ENCODE data around the gene POLA1. TPM values are rescaled to one million over a fixed set of nuclear protein-coding genes. Genes with fewer than 3 reads are reported as not detected.

Gene POLA1
- 10 to 100 TPM in 1 of 2 donors, 1 to 10 TPM in 1; 7.9 to 19.6 TPM for total RNA-seq

DNA sequence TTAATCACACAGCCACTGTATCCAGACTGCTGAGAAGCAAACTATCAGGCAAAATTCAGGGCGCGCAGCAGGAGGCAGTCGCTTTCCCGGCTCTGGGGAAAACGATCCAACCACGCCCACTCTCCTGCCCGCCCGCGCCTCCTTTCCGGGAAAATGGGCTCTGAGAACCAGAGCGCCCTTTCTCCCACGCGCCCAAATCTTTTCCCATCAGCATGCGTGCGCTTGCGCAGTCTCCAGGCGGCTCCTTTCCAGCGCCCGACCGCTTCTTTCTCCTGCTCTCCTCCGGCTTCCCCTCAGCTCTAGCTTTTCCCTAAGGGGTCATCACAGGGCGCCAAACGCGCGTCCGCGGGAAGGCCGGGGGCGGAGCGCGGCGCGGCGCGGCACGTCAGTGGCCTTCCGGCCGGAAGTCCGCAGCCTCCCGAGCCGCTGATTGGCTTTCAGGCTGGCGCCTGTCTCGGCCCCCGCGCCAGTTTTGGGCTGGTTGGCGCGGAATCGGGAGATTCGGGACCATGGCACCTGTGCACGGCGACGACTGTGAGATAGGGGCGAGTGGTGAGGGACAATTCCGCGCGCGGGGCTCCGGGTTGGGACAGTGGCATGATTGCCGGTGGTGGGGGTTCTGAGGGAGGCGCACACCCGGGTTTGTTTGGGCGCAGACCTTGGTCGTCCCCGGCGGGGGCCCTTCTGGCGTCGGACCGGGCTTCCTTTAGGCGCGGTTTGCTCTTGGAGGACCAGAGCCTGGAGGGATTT, at the start of gene POLA1:
Gene POLA1 (plus strand): TSS at position 466 of the 750 bp plus-strand sequence. CDS start 44 bp downstream, at position 510.
- Histone ChIP-seq H3K36me3 (no peaks in the 10 kb centered on the region), H3K27ac (peak within 1 kb of the TSS; percentile 55), H3K27me3 (no peaks in the 10 kb centered on the region), H3K4me3 (peak within 1 kb of the TSS; percentile 58), H3K9me3 (no peaks in the 10 kb centered on the region), H3K9ac (ENCODE audit: low read depth in 2 of 2, low read length in 2 of 2) (peak within 1 kb of the TSS; percentile 28 to 46), H3K4me1 (no peaks in the 10 kb centered on the region)
- peak; percentile 87 for DNase-seq
- intact Hi-C loops (cut with DNase I) = no loop called here
- no peak for TF ChIP-seq CTCF (IDR thresholded peaks at IDR 0.05)

DNA sequence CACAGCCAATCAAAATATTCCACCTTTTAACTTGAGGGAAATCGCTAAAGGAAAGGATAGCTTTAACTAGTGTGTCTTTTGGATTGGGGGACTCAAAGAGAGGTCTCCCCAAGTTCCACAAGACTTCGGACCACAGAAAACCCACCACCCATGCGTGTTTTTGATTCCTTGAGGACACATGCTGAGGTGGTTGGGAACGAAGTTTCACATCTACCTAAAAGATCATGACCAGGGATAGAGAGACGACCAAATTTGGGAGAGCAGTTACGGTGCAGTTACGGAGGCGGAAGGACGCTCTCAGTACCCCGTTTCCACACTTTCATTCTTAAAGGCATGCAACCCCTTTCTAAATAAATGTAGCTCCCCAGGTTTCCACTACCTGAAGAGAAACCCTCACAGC, 47.7 kb upstream of the POLA1 start:
- Histone ChIP-seq H3K27ac (no peak overlapping the region), H3K36me3 (no peaks in the 10 kb centered on the region), H3K4me1 (no peaks in the 10 kb centered on the region), H3K9me3 (no peaks in the 10 kb centered on the region), H3K9ac (ENCODE audit: low read depth in 2 of 2, low read length in 2 of 2) (no peak overlapping the region), H3K27me3 (peaks cover 13% of the 10 kb centered on the region), H3K4me3 (no peak overlapping the region)
- no peak for TF ChIP-seq CTCF (IDR thresholded peaks at IDR 0.05)
- no peak for DNase-seq
- intact Hi-C loops (cut with DNase I) = no loop called here

DNA sequence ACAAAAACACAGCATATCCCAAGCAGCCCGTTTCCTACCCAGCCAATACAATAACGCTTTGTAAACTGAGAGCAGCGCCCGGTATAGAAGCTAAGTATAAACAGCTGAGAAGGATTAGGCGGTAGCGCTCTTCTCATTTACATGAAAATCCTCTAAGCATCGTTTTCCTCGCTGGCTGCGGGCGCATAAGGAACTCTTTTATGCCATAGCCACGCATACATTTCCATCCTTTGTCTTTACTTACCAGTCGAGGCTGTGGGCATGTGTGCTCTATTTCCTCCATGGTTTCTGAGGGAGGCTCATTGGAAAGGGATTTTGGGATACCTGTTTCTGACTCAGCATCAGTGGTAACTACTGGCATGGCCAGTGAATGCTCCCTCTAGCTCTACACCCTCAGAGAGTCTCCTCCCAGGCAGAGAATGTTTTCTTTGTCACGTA, 47.0 kb upstream of the POLA1 start:
- TF ChIP-seq CTCF (IDR thresholded peaks at IDR 0.05) = no peak
- Histone ChIP-seq H3K4me3 (no peak overlapping the region), H3K9me3 (no peaks in the 10 kb centered on the region), H3K9ac (ENCODE audit: low read depth in 2 of 2, low read length in 2 of 2) (no peak overlapping the region), H3K36me3 (no peaks in the 10 kb centered on the region), H3K27ac (no peak overlapping the region), H3K27me3 (peaks cover 12% of the 10 kb centered on the region), H3K4me1 (no peaks in the 10 kb centered on the region)
- no peak for DNase-seq
- intact Hi-C loops (cut with DNase I) = no loop called here

- H3K27me3 ChIP-seq = peaks cover 8% of the 10 kb centered on the region
- H3K36me3 ChIP-seq = no peaks in the 10 kb centered on the region
- intact Hi-C loops (cut with DNase I) = no loop called here
- H3K9ac ChIP-seq (ENCODE audit: low read depth in 2 of 2, low read length in 2 of 2) = no peak within 1 kb of the TSS
- DNase-seq = peak; percentile 42
- TF ChIP-seq CTCF (IDR thresholded peaks at IDR 0.05) = no peak
- H3K9me3 ChIP-seq = no peaks in the 10 kb centered on the region
- no peaks in the 10 kb centered on the region for H3K4me1 ChIP-seq
- no peak within 1 kb of the TSS for H3K4me3 ChIP-seq
- H3K27ac ChIP-seq = no peak within 1 kb of the TSS
These were observed 46.3 kb upstream of the POLA1 start, which contains the start of gene PCYT1B for GRCh38 chrX:24647257-24648058. TSS of gene PCYT1B (minus strand) at chrX:24647347. CDS start at chrX:24647105, 242 bp downstream.

GRCh38 chrX:24648495-24648894, 45.2 kb upstream of the POLA1 start:
- Histone ChIP-seq H3K9me3 (no peaks in the 10 kb centered on the region), H3K36me3 (no peaks in the 10 kb centered on the region), H3K9ac (ENCODE audit: low read depth in 2 of 2, low read length in 2 of 2) (no peak overlapping the region), H3K4me1 (no peaks in the 10 kb centered on the region), H3K27ac (no peak overlapping the region), H3K27me3 (peaks cover 8% of the 10 kb centered on the region), H3K4me3 (no peak overlapping the region)
- intact Hi-C loops (cut with DNase I) = no loop called here
- no peak for DNase-seq
- no peak for TF ChIP-seq CTCF (IDR thresholded peaks at IDR 0.05)

Data from colonic mucosa (tissue), 4 donors.